Fibroblast of lung (primary cell): ENCODE data around the gene LTA4H. TPM values are rescaled to one million over a fixed set of nuclear protein-coding genes. Genes with fewer than 3 reads are reported as not detected.

ENCODE experiments used
- DNase-seq, 2 donors: peaks; one replicate each; pipeline versions ENCODE4 v3.0.0 to v3.0.0-alpha.2; 2010; ENCODE audit warnings: low read depth in 2 of 2
- H2AFZ ChIP-seq: 2 replicates; pipeline ENCODE4 v1.5.1; 2012; ENCODE audit warnings: low read length, control low read depth, inconsistent platforms
- H3K27ac ChIP-seq: 2 replicates; pipeline ENCODE4 v1.5.1; 2011; ENCODE audit warnings: low read length, control low read depth; ENCODE audit not compliant: insufficient read depth
- H3K27me3 ChIP-seq: 2 replicates; pipeline ENCODE4 v1.5.1; 2011; ENCODE audit warnings: mild to moderate bottlenecking, low read length; ENCODE audit not compliant: control insufficient read depth, insufficient read depth
- H3K36me3 ChIP-seq: 2 replicates; pipeline ENCODE4 v1.5.1; 2011; ENCODE audit warnings: low read length; ENCODE audit not compliant: control insufficient read depth, insufficient read depth
- H3K4me1 ChIP-seq: 2 replicates; pipeline ENCODE4 v1.5.1; 2011; ENCODE audit warnings: low read length; ENCODE audit not compliant: control insufficient read depth, insufficient read depth; ENCODE audit errors: extremely low read depth
- H3K4me2 ChIP-seq: 2 replicates; pipeline ENCODE4 v1.5.1; 2011; ENCODE audit warnings: low read length, control low read depth; ENCODE audit not compliant: insufficient read depth; ENCODE audit errors: extremely low read depth
- H3K4me3 ChIP-seq, 4 experiments: fragments of 200-600 bp in 1 of 4; sonication (generic) in 1 of 4; replicated peaks in 1 of 4; 2 replicates each; pipeline ENCODE4 v1.5.1; 2011 to 2016; ENCODE audit warnings: low read length in 4 of 4, low read depth in 3 of 4, mild to moderate bottlenecking in 3 of 4, control low read depth in 2 of 4, inconsistent platforms in 1 of 4, mixed read lengths in 1 of 4; ENCODE audit not compliant: insufficient read depth in 1 of 4; ENCODE audit errors: control extremely low read depth in 1 of 4
- H3K79me2 ChIP-seq: 2 replicates; pipeline ENCODE4 v1.5.1; 2012; ENCODE audit warnings: mild to moderate bottlenecking, low read length, inconsistent platforms; ENCODE audit not compliant: control insufficient read depth, insufficient read depth
- H3K9ac ChIP-seq: 2 replicates; pipeline ENCODE4 v1.5.1; 2011; ENCODE audit warnings: mild to moderate bottlenecking, low read length, control low read depth; ENCODE audit not compliant: insufficient read depth
- H3K9me3 ChIP-seq: 2 replicates; pipeline ENCODE4 v1.5.1; 2012; ENCODE audit warnings: low read depth, low read length; ENCODE audit not compliant: control insufficient read depth, insufficient read depth
- H4K20me1 ChIP-seq: 2 replicates; pipeline ENCODE4 v1.5.1; 2011; ENCODE audit warnings: low read length; ENCODE audit not compliant: control insufficient read depth, insufficient read depth; ENCODE audit errors: extremely low read depth
- EZH2 ChIP-seq: IDR thresholded peaks from 2 replicates; pipeline ENCODE4 v1.5.1; 2012; ENCODE audit warnings: low read length, control low read depth, mild to moderate bottlenecking; ENCODE audit errors: missing control alignments
- polyA plus RNA-seq, 2 donors: library from polyadenylated mRNA; depleted of rRNA in 1 of 2; stranded (reverse) in 1 of 2; unstranded in 1 of 2; fragments of >200 nt; gene quantifications; 2 replicates each; pipeline ENCODE4 v1.2.1, GENCODE V29; 2011 to 2012; ENCODE audit warnings: missing spikeins in 1 of 2
- total RNA-seq: library from RNA; depleted of rRNA; stranded (reverse); fragments of >200 nt; gene quantifications from 2 replicates; pipeline ENCODE4 v1.2.1, GENCODE V29; 2014
- TF ChIP-seq, protein P1 (sequence below), 2 donors: IDR thresholded peaks in 1 of 2; conservative IDR thresholded peaks in 1 of 2; 1 replicate in 1 of 2; 2 replicates in 1 of 2; pipeline ENCODE4 v1.5.1; 2011 to 2012; ENCODE audit warnings: low read length in 2 of 2, control low read depth in 1 of 2, inconsistent platforms in 1 of 2, low read depth in 1 of 2, mild to moderate bottlenecking in 1 of 2

LTA4H gene
- total and polyA plus RNA-seq, 2 donors (not counting 1 experiment from before 2014, with no cell fraction given) = 81.1 to 100 TPM

DNA sequence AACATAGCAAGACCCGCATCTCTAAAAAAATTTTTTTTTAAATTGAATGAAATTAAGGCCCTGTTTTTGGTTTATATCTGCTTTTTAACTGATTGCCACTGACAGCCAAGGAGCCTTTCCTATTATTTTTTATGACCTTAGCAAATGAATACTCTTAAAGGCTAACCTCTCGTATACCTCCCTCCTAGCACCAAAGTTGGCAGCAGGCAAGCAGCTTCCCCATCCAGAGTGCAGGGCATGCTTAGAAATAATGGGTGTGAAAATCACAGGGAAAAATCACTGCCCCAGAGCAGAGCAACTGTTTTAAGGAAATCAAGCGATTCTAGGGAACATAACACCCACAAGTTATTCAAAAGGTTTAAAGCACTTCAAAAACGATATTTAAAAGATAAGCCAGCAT, 59.9 kb downstream of the LTA4H start:
- H3K4me2 ChIP-seq = no peak overlapping the region
- H4K20me1 ChIP-seq = no peaks in the 10 kb centered on the region
- no peak for TF ChIP-seq EZH2
- TF ChIP-seq, protein P1, sequence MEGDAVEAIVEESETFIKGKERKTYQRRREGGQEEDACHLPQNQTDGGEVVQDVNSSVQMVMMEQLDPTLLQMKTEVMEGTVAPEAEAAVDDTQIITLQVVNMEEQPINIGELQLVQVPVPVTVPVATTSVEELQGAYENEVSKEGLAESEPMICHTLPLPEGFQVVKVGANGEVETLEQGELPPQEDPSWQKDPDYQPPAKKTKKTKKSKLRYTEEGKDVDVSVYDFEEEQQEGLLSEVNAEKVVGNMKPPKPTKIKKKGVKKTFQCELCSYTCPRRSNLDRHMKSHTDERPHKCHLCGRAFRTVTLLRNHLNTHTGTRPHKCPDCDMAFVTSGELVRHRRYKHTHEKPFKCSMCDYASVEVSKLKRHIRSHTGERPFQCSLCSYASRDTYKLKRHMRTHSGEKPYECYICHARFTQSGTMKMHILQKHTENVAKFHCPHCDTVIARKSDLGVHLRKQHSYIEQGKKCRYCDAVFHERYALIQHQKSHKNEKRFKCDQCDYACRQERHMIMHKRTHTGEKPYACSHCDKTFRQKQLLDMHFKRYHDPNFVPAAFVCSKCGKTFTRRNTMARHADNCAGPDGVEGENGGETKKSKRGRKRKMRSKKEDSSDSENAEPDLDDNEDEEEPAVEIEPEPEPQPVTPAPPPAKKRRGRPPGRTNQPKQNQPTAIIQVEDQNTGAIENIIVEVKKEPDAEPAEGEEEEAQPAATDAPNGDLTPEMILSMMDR (conservative IDR thresholded peaks at IDR 0.05 in 1 of 2, IDR thresholded peaks at IDR 0.05 in 1 of 2; ENCODE audit: low read depth in 1 of 2, low read length in 2 of 2) = no peak
- H3K9ac ChIP-seq = no peak overlapping the region
- no peak overlapping the region for H3K4me3 ChIP-seq
- H3K79me2 ChIP-seq = no peaks in the 10 kb centered on the region
- no peaks in the 10 kb centered on the region for H3K36me3 ChIP-seq
- no peaks in the 10 kb centered on the region for H3K9me3 ChIP-seq
- no peak overlapping the region for H3K27ac ChIP-seq
- no peak overlapping the region for H2AFZ ChIP-seq
- DNase-seq = no peak
- no peaks in the 10 kb centered on the region for H3K4me1 ChIP-seq
- peaks cover 3% of the 10 kb centered on the region for H3K27me3 ChIP-seq

DNA sequence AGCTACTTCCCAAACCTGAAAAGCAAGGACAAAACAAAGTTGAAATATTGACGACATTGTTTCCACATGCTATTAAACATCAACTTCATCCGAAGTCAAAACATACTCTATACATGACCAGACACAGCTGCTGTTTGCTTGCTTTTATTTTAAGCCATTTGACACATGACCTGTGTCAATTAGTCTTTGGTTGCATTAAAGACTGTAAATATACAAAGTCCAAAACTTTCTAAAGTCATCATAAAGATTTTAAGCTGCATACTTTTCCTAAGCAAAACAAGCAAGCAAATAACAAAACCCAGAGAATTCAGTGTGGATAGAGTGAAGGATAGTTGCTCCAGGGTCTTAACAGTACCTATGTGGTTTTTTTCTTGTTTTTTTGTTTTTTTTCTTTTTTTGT, 61.0 kb downstream of the LTA4H start:
- Histone ChIP-seq H3K79me2 (no peaks in the 10 kb centered on the region), H3K4me3 (no peak overlapping the region), H3K9me3 (no peaks in the 10 kb centered on the region), H3K27ac (no peak overlapping the region), H2AFZ (no peak overlapping the region), H3K36me3 (no peaks in the 10 kb centered on the region), H3K4me1 (no peaks in the 10 kb centered on the region), H3K27me3 (peaks cover 3% of the 10 kb centered on the region), H3K9ac (no peak overlapping the region), H3K4me2 (no peak overlapping the region), H4K20me1 (no peaks in the 10 kb centered on the region)
- DNase-seq = no peak
- no peak for TF ChIP-seq EZH2
- TF ChIP-seq, protein P1 (conservative IDR thresholded peaks at IDR 0.05 in 1 of 2, IDR thresholded peaks at IDR 0.05 in 1 of 2; ENCODE audit: low read depth in 1 of 2, low read length in 2 of 2) = no peak

DNA sequence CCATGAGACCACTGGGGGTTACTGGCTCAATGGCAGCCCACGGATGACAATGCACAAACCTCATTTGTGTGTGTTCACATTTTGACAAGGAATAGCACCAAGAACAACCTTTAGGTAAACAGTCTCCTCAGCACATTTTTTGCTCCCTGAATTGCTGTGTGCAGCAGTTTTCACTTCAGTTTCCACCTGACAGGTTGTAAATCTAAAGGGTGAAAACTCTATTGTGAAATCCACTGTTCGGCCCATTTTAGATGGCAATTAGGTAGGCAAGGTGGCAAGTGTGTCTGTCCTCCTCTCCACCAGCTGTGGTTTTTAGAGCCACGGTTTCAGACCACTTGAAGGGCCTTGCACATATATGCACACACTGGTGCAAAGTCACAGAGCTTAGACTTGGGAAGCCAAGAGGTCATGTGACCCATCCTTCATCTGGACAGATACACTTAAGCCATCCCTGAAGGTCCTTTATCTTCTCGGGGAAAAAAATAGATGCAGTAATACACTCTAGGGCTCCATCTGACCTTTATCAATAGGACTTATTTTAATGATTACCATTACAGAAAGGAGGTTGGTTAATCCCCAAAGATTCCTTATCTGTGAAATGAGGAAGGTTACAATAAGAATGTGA, 62.4 kb downstream of the LTA4H start:
- no peak overlapping the region for H3K4me2 ChIP-seq
- H3K4me3 ChIP-seq = no peak overlapping the region
- H3K36me3 ChIP-seq = no peaks in the 10 kb centered on the region
- no peaks in the 10 kb centered on the region for H3K4me1 ChIP-seq
- H3K79me2 ChIP-seq = no peaks in the 10 kb centered on the region
- H3K27me3 ChIP-seq = no peaks in the 10 kb centered on the region
- no peak overlapping the region for H2AFZ ChIP-seq
- TF ChIP-seq EZH2 = no peak
- TF ChIP-seq, protein P1 (conservative IDR thresholded peaks at IDR 0.05 in 1 of 2, IDR thresholded peaks at IDR 0.05 in 1 of 2; ENCODE audit: low read depth in 1 of 2, low read length in 2 of 2) = no peak
- H3K27ac ChIP-seq = no peak overlapping the region
- no peaks in the 10 kb centered on the region for H4K20me1 ChIP-seq
- no peak overlapping the region for H3K9ac ChIP-seq
- H3K9me3 ChIP-seq = no peaks in the 10 kb centered on the region
- no peak for DNase-seq
